ENCODE data around the gene KCNJ6. TPM values are rescaled to one million over a fixed set of nuclear protein-coding genes. Genes with fewer than 3 reads are reported as not detected.

Gene KCNJ6
- total and polyA plus RNA-seq, 2 of the 8 experiments (the other 6 are each of a cell fraction or from before 2014, with no cell fraction given) = 0.51 to 1.2 TPM

DNA sequence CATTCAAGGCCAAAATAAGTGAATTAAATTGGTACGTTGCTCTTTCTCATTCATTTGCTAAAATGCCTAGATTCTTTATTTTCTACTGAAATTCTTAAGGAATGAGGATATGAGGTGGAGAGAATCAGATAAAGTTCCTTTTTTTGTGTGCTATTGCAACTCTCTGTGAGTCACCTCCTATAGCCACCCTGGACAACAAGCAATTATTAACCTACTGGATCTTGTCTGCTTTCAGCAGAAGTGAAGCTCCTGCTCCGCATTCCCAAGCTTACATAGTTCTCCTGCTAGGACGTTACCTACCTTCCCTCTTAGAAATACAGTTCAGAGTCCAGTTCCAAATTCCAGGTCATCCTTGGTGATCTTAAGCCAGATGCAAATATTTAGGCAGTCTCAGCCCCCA is 4.8 kb upstream of the KCNJ6 start:
- no peak overlapping the region for H2BK15ac ChIP-seq (ENCODE audit: low read length)
- H3K4ac ChIP-seq (replicated peaks; ENCODE audit: insufficient read length, low read depth, low read length) = no peak overlapping the region
- no peak overlapping the region for H3K14ac ChIP-seq (ENCODE audit: insufficient read length)
- peaks cover 4% of the 10 kb centered on the region for H3K23me2 ChIP-seq (ENCODE audit: low read depth, low read length)
- 0 out of 2 replicates have a peak overlapping the region, but pooled peaks have one; percentile 7 for H3K18ac ChIP-seq (ENCODE audit: extremely low read depth, low read length)
- H3K23ac ChIP-seq (ENCODE audit: insufficient read length) = no peak overlapping the region
- no peaks in the 10 kb centered on the region for H3K79me2 ChIP-seq (ENCODE audit: control insufficient read depth in 1 of 2, insufficient read depth in 2 of 2, low read length in 2 of 2)
- no peak overlapping the region for H3K9ac ChIP-seq (replicated peaks in 1 of 4; ENCODE audit: extremely low read depth in 1 of 4, low read depth in 3 of 4, low read length in 3 of 4)
- TF ChIP-seq TCF12 (IDR thresholded peaks at IDR 0.05; ENCODE audit: low read depth, low read length) (no peak), MAFK (IDR thresholded peaks at IDR 0.05; ENCODE audit: low read depth, low read length) (no peak), CBX8 (IDR thresholded peaks at IDR 0.05; ENCODE audit: borderline replicate concordance, low read depth, low read length) (no peak), TAF7 (optimal IDR thresholded peaks at IDR 0.05; ENCODE audit: borderline replicate concordance, low read depth, low read length) (no peak), KDM5A (IDR thresholded peaks at IDR 0.05; ENCODE audit: low read length) (no peak), TEAD4 (IDR thresholded peaks at IDR 0.05; ENCODE audit: low read depth, low read length) (no peak), BCL11A (IDR thresholded peaks at IDR 0.05; ENCODE audit: low read depth in 2 of 2, low read length in 2 of 2) (no peak), SUZ12 (IDR thresholded peaks at IDR 0.05; ENCODE audit: low read length) (no peak)
- TF ChIP-seq, protein P1, sequence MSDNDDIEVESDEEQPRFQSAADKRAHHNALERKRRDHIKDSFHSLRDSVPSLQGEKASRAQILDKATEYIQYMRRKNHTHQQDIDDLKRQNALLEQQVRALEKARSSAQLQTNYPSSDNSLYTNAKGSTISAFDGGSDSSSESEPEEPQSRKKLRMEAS (IDR thresholded peaks at IDR 0.05) = no peak
- TF ChIP-seq, protein P2, sequence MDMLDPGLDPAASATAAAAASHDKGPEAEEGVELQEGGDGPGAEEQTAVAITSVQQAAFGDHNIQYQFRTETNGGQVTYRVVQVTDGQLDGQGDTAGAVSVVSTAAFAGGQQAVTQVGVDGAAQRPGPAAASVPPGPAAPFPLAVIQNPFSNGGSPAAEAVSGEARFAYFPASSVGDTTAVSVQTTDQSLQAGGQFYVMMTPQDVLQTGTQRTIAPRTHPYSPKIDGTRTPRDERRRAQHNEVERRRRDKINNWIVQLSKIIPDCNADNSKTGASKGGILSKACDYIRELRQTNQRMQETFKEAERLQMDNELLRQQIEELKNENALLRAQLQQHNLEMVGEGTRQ (IDR thresholded peaks at IDR 0.05; ENCODE audit: low read length) = no peak
- no peak overlapping the region for H3K4me3 ChIP-seq (ENCODE audit: extremely low read depth in 1 of 4, insufficient read depth in 2 of 4, low read depth in 3 of 4, low read length in 4 of 4)
- H3K27ac ChIP-seq (ENCODE audit: low read depth, low read length) = no peak overlapping the region
- H2BK12ac ChIP-seq (ENCODE audit: low read depth, low read length) = peak overlapping the region; percentile 94; the same call in 1 of the 2 replicates
- no peak overlapping the region; the same call in 1 of the 2 replicates for H2BK20ac ChIP-seq (ENCODE audit: low read length)
- peaks cover 1 to 9% (median 6%) of the 10 kb centered on the region in 4 experiments; a peak in 6 of 7 replicates for H3K4me1 ChIP-seq (replicated peaks in 1 of 4; ENCODE audit: control insufficient read depth in 3 of 4, insufficient read depth in 4 of 4, low read length in 3 of 4)
- H2BK120ac ChIP-seq (replicated peaks; ENCODE audit: low read depth, low read length) = no peak overlapping the region
- ChIA-PET CTCF (ENCODE audit: partially characterized antibody) (interaction anchor here (0.9 kb wide), 1 partner anchor 169 kb away, joined by 3 read pairs; no protein-coding TSS in a partner anchor), POLR2A (ENCODE audit: partially characterized antibody) (no interaction called here)
- DNase-seq (ENCODE audit: low read depth in 1 of 2, low spot score in 2 of 2) (no peak), FAIRE-seq (no peak)
- 0 out of 2 replicates have a peak overlapping the region, but pooled peaks have one; percentile 78 for H2BK5ac ChIP-seq (ENCODE audit: low read depth, low read length)
- no peaks in the 10 kb centered on the region for H4K20me1 ChIP-seq (replicated peaks in 1 of 2; ENCODE audit: control insufficient read depth in 1 of 2, insufficient read depth in 2 of 2, low read length in 2 of 2)
- no peaks in the 10 kb centered on the region for H3K79me1 ChIP-seq (ENCODE audit: low read depth, low read length)
- H4K5ac ChIP-seq (ENCODE audit: insufficient read length, low read depth, low read length) = no peak overlapping the region
- no peak overlapping the region for H4K91ac ChIP-seq (replicated peaks; ENCODE audit: insufficient read length, low read length)
- H3K36me3 ChIP-seq (ENCODE audit: control insufficient read depth in 2 of 4, insufficient read depth in 4 of 4, low read length in 3 of 4) = no peaks in the 10 kb centered on the region
- H2AFZ ChIP-seq (ENCODE audit: low read length) = no peak overlapping the region
- 80% methylated on average over 3 of the region's 3 CpGs; no CpG with 5 or more reads in 1 of the 2 experiments for WGBS, 2 experiments (ENCODE audit: extremely low coverage in 1 of 2, insufficient coverage in 1 of 2, insufficient read length in 1 of 2, insufficient replicate concordance in 2 of 2, low coverage in 1 of 2, low lambda C conversion rate in 2 of 2, missing lambda C conversion rate in 1 of 2)
- no peak overlapping the region for H2AK5ac ChIP-seq (ENCODE audit: low read depth, low read length)
- no peaks in the 10 kb centered on the region for H3K27me3 ChIP-seq (replicated peaks in 1 of 4; ENCODE audit: control insufficient read depth in 3 of 4, extremely low read depth in 1 of 4, insufficient read depth in 3 of 4, low read length in 3 of 4)
- 0 out of 4 replicates have a peak overlapping the region, but pooled peaks of 1 of the 2 experiments have one; percentile 5 for H3K4me2 ChIP-seq (ENCODE audit: insufficient read depth in 1 of 2, low read depth in 2 of 2, low read length in 2 of 2)
- H3K9me3 ChIP-seq (ENCODE audit: insufficient read depth in 2 of 2, low read depth in 1 of 2, low read length in 1 of 2) = no peaks in the 10 kb centered on the region
- no peak overlapping the region for H3K56ac ChIP-seq (replicated peaks; ENCODE audit: insufficient read length, low read depth, low read length)
- H4K8ac ChIP-seq (ENCODE audit: extremely low read depth, insufficient read depth, low read length) = no peak overlapping the region
